AG09319 (cell line): ENCODE data around the gene C22orf15.
"Not testable (repeated sequence)": the region's sequence is repeated elsewhere in the genome, so short reads cannot be mapped to it uniquely, and the experiment has no call there.

Experiments used
- DNase-seq: peaks from one replicate; pipeline ENCODE4 v3.0.0-alpha.2; 2010; ENCODE audit warnings: low read depth; ENCODE audit errors: extremely low read depth
- TF ChIP-seq, protein P1 (sequence below): IDR thresholded peaks from 2 replicates; pipeline ENCODE4 v1.5.1; 2011; ENCODE audit warnings: low read depth, mild to moderate bottlenecking, inconsistent platforms, low read length, moderate library complexity

The C22orf15 gene

DNA sequence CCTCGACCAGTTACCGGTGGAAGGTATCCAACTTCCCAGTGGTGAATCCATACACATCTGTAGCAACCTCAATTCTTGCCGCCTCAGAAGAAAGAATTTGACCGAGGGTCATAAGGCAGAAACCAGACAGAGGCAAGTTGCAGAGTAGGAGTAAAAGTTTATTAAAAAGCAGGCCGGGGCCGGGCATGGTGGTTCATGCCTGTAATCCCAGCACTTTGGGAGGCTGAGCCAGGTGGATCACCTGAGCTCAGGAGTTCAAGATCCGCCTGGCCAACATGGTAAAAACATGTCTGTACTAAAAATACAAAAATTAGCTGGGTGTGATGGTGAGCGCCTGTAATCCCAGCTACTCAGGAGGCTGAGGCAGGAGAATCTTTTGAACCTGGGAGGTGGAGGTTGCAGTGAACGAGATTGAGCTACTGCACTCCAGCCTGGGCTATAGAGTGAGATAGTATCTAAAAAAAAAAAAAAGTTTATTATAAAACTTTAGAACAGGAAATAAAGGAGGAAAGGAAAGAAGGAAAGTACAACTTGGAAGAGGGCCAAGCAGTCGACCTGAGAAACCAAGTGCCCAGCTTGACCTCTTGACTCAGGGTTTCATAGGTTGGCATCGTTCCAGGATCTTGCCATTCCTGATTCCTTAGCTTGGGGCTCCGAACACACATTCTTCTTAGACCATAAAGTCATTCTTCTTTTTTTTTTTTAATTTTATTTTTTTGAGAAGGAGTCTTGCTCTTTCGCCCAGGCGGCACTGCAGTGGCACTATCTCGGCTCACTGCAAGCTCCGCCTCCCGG lies 44.2 kb upstream of the C22orf15 start:
- TF ChIP-seq, protein P1, sequence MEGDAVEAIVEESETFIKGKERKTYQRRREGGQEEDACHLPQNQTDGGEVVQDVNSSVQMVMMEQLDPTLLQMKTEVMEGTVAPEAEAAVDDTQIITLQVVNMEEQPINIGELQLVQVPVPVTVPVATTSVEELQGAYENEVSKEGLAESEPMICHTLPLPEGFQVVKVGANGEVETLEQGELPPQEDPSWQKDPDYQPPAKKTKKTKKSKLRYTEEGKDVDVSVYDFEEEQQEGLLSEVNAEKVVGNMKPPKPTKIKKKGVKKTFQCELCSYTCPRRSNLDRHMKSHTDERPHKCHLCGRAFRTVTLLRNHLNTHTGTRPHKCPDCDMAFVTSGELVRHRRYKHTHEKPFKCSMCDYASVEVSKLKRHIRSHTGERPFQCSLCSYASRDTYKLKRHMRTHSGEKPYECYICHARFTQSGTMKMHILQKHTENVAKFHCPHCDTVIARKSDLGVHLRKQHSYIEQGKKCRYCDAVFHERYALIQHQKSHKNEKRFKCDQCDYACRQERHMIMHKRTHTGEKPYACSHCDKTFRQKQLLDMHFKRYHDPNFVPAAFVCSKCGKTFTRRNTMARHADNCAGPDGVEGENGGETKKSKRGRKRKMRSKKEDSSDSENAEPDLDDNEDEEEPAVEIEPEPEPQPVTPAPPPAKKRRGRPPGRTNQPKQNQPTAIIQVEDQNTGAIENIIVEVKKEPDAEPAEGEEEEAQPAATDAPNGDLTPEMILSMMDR = no peak
- no peak for DNase-seq

DNA sequence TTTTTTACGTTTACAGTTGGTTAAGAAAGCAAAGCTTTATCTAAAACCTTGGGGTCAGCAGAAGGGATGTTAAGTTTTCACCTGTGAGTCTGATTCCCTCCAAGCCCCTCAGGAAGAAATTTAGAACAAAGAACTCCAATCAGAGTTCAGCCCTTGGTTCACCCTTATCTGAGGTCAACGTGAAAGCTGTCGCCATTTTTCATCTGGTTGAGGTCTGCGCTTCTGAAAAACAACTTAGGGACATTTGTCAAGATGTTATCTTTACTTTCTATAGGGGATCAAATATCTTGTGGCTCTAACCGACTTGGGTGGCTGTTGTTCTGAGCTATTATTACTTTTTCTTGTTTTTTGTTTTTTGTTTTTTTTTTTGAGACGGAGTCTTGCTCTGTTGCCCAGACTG lies 41.9 kb upstream of the C22orf15 start:
- DNase-seq = no peak
- TF ChIP-seq, protein P1 = no peak

DNA sequence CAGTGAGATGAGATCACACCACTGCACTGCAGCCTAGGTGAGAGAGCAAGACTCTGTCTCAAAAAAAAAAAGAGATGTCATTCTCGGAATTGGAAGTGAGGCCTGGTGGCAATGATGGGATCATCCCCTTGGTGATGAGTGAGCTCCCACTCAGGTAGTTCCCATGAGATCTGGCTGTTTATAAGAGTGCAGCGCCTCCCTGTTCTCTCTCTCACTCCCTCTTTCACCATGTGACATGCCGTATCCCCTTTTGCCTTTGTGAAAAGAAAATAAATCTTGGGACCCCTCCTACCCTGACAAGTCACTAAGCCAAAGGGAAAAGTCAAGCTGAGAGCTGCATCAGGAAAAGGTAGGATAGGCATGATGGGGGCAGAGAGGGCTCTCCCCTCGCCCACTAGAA lies 40.6 kb upstream of the C22orf15 start:
- TF ChIP-seq, protein P1 = no peak

DNA sequence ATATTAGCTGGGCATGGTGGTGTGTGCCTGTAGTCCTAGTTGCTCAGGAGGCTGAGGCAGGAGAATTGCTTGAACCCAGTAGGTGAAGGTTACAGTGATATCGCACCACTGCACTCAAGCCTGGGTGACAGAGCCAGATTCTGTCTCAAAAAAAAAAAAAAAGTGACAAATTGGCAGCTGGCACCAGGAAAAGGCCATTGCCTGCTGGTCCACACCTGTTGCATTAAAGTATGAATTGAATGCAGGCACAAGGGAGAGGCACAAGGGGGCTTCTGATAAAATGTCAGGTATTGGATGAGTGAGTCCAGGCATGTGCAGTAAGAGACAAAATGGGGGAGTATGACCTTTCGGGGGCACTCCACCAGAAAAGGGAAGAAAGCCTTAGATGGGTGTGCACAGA lies 40.1 kb upstream of the C22orf15 start:
- no peak for DNase-seq
- TF ChIP-seq, protein P1 = no peak

More for the DNA sequence above, 40.6 kb upstream of the C22orf15 start:
- no peak for DNase-seq

DNA sequence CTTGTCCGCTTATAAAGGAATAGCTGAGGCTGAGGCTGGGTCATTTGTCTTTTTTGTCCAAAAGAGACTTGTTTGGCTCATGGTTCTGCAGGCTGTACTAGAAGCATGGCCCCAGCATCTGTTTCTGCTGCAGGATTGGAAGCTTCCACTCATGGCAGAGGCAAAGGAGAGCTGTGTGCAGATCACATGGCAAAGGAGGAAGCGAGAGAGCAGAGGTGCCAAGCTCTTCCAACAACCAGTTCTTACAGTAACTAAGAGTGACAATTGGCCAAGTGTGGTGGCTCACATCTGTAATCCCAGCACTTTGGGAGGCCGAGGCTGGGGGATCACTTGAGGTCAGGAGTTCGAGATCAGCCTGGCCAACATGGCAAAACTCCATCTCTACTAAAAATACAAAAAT lies 34.7 kb upstream of the C22orf15 start:
- DNase-seq = not testable (repeated sequence)

DNA sequence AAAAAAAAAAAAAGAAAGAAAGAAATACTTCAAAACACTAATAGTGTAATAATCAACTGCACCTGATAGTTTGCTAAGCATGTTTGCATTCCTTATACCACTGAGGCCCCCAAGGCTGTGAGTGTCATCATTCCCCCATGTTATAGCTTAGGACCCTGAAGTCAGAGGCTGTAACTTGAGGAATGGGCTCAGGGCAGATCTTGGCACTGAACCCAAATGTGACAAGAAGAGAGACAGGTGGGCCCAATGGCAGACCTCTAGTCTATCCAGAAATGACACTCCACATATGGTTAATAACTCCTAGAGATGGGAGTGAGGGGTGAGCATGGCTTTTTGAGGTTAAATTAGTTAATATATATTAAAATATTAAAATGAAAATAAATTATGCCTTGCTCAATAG lies 25.1 kb upstream of the C22orf15 start:
- DNase-seq = no peak

DNA sequence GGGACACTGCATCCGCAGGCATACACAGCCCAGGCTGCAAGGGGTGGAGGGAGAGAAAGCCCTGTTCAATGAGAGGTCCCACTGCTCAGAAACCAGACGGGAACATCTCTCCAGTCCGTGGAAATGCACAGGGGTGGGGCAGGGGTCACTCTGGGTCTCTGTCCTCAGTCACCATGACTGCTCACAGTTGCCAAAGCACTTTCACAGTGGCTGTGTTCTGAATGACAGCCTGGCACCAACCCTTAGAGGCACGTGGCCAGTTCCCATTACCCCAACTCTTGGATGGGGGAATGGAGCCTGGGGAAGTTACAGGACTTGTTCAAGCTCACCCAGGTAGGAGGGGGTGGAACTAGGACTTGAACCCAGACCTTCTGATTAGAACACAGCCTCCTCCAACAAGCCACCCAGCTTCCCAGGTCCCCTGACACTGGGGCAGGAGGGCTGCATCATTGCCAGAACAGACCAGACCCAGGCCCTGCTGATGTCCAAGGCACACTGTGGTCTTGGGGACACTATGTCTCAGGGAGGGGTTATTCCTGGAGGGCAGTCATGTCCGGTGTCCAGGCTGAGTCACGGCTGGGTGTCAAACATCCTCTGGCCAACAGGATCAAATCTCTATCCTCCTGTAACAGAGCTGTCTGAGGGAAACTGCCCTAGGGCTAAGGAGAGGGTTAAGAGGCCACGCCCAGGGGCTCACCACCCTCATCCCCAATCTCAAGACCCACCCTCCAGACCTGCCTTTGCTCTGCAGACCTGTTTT lies 20.1 kb upstream of the C22orf15 start:
- TF ChIP-seq, protein P1 = no peak
- DNase-seq = no peak

More for the DNA sequence above, 25.1 kb upstream of the C22orf15 start:
- TF ChIP-seq, protein P1 = no peak
